Renal pelvis (tissue), 4 donors: ENCODE measurements around the gene UBA5. TPM values are rescaled to one million over a fixed set of nuclear protein-coding genes. Genes with fewer than 3 reads are reported as not detected.

Experiments used
- DNase-seq: peaks from one replicate; pipeline ENCODE4 v3.0.0-alpha.2; 2013
- polyA plus RNA-seq, 3 donors: library from polyadenylated mRNA; unstranded; fragments of 120-200 nt; gene quantifications; one replicate each; pipeline ENCODE4 v1.2.1, GENCODE V29; 2013; ENCODE audit not compliant: insufficient read length in 3 of 3

The UBA5 gene
- polyA plus RNA-seq, 3 donors, result 59.5 to 73.1 (median 72.6) TPM

DNA sequence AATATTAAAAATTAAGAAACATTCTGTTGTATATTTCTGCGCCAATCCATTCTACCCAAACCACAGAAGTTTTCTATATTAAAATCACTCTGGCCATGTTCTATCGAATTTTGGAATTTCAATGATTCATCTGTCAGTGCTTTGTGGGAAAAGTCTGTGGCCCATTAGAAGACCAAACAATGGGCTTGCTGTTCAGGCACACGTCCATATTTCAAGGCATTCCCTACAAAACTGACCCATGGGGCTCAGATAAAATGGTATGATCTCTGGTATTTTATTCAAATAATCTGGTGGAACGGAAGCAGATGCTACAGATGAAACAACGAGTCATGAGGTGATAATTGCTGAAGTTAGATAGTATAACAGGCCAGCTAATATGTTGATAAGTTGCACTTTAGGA, 49.6 kb downstream of the UBA5 start:
- no peak for DNase-seq

- no peak for DNase-seq
Observed at GRCh38 chr3:132710311-132710710, 50.2 kb downstream of the UBA5 start.

DNA sequence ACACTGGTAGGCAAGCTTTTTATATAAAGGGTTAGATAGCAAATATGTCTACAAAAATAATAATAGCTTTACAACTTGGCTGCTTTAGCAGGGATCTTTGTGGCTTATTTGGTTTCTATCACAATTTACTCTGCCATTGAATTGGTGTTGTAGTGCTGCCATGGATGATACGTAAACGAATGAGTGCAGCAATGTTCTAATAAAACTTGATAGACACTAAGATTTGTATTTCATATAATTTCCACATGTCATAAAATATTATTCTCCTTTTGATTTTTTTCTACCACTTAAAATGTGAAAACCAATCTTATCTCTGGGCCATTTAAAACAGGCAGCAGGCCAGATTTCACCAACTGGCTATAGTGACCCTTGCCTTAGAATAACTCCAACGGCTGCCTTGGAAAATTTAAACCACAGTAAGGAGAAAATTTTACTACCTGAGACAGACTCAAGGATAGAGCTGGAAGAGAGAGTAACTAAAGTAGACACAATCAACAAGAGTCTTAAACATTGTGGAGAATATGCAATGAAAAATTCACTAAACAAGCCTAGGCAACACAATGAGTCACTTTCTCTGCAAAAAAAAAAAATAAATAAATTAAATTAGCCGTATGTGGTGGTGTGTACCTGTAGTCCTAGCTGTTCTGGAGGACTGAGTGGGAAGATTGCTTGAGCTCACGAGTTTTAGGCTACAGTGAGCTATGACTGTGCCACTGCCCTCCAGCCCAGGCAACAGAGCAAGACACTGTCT, 54.0 kb downstream of the UBA5 start:
- DNase-seq, result no peak

DNA sequence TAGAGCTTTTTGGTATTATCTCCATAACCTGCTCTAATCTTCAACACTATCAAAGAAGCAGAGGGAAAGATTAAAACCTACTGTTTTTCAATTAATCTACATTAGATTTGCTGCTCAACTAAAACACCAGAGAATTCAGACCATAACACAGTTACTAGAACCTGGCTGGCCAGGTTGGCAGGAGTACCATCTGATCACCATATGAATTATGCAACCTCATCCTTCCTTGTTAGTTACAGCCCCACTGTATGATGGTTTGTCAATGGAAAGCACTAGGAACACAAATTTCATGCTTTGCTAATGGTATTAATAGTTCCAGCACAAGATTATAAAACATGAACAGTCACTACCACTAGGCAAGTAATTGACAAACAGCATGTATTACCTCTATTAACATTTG, 56.2 kb downstream of the UBA5 start:
- no peak for DNase-seq

GRCh38 chr3:132720228-132720627, 60.1 kb downstream of the UBA5 start:
- no peak for DNase-seq

- peak; percentile 71 for DNase-seq
Observed at GRCh38 chr3:132721479-132722164, 61.5 kb downstream of the UBA5 start.

DNA sequence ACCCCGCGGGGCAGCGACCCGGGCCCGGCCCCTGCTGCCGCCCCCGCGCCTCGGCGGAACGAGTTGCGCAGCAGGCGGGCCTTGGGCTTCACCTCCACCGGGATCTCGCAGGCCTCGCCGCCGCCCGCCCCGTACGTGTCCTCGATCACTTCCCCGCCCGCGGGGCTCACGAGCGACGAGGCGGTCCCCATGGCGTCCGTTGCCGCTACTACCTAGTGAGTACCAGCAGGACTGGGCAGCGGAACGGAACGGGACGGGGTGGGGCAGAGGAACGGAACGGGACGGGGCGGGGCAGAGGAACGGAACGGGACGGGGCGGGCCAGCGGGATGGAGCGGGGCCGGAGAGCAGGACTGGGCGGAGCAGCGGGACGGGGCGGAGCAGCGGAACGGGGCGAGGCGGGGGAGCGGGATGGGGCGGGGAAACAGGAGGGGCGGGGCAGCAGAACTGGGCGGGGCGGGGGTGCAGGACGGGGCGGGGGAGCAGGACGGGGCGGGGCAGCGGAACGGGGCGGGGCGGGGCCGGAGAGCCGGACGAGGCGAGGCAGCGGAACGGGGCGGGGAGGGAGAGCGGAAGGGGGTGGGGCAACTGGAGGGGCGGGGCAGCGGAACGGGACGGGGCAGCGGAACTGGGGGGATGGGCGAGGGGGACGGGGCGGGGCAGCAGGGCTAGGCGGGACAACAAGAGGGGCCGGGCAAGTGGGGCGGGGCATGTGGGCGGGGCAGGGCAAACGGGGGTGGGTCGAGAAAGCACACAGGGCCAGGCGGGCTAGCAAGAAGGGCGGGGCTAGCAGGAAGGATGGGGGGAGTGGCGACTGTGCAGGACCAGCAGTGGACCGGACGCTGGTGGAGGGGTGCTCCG, 62.3 kb downstream of the UBA5 start, which contains the start of gene NPHP3:
NPHP3 (minus strand) TSS at position 245 of the 859 bp plus-strand sequence; CDS start at position 191, 54 bp downstream.
- DNase-seq, result peak; percentile 95

- no peak for DNase-seq
Observed at GRCh38 chr3:132723024-132723950, 63.2 kb downstream of the UBA5 start.

DNA sequence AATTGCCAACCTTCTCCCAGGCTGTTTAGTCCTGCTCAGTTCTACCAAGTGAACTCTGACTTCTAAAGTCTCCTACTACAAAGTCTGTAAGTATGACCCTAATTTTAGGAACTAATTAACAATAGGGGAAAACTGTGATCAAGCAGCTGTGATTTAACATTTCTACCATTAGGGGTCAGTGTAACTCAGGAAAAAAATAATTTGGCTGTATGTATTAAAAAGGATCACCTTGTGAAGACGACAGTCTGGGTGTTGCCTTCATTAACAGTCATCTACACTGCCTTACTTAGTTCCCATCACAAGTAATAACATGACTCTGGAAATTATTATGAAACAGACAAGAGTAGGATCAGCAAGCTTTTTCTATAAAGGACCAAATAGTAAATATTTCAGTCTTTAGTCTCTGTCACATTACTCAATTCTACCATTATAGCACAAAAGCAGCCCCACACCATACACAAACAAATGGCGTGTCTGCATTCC, 66.3 kb downstream of the UBA5 start:
- peak; percentile 40 for DNase-seq

Other genes starting within 250 kb of the UBA5 start
- gene DNAJC13, start 242.8 kb upstream of the UBA5 start, polyA plus RNA-seq, result 10 to 100 TPM; 43.3 to 57.0 (median 53.5) TPM
- 1 to 10 TPM; 1.3 to 3.1 (median 1.3) TPM for gene ACKR4, start 63.1 kb upstream of the UBA5 start, polyA plus RNA-seq
- gene ACAD11, start 520 bp upstream of the UBA5 start, polyA plus RNA-seq, result 10 to 100 TPM; 35.5 to 63.4 (median 50.5) TPM
- gene NPHP3, start 62.1 kb downstream of the UBA5 start, polyA plus RNA-seq, result 10 to 100 TPM; 32.8 to 69.4 (median 58.8) TPM